ENCODE data around the gene CCL27. TPM values are rescaled to one million over a fixed set of nuclear protein-coding genes. Genes with fewer than 3 reads are reported as not detected.

CCL27 gene
- total and polyA plus RNA-seq, 2 of the 8 experiments (the other 6 are each of a cell fraction or from before 2014, with no cell fraction given): 0.42 TPM; not detected in 1

GRCh38 chr9:34633166-34633565 is 29.3 kb downstream of the CCL27 start:
- H4K5ac ChIP-seq (ENCODE audit: insufficient read length, low read depth, low read length): no peak overlapping the region
- FAIRE-seq (no peak), DNase-seq (ENCODE audit: low read depth in 1 of 2, low spot score in 2 of 2) (no peak)
- no peak overlapping the region for H3K27ac ChIP-seq (ENCODE audit: low read depth, low read length)
- H3K23me2 ChIP-seq (ENCODE audit: low read depth, low read length): peaks cover 18% of the 10 kb centered on the region
- peaks cover 0 to 6% (median 2%) of the 10 kb centered on the region in 4 experiments; a peak in 3 of 8 replicates for H3K36me3 ChIP-seq (ENCODE audit: control insufficient read depth in 2 of 4, insufficient read depth in 4 of 4, low read length in 3 of 4)
- H2AK5ac ChIP-seq (ENCODE audit: low read depth, low read length): no peak overlapping the region
- H3K4me2 ChIP-seq (ENCODE audit: insufficient read depth in 1 of 2, low read depth in 2 of 2, low read length in 2 of 2): no peak overlapping the region
- no peak overlapping the region for H3K14ac ChIP-seq (ENCODE audit: insufficient read length)
- no peak overlapping the region for H3K4ac ChIP-seq (replicated peaks; ENCODE audit: insufficient read length, low read depth, low read length)
- H2BK5ac ChIP-seq (ENCODE audit: low read depth, low read length): no peak overlapping the region
- peaks cover 3 to 13% (median 9%) of the 10 kb centered on the region in 4 experiments for H3K4me1 ChIP-seq (replicated peaks in 1 of 4; ENCODE audit: control insufficient read depth in 3 of 4, insufficient read depth in 4 of 4, low read length in 3 of 4)
- no peaks in the 10 kb centered on the region for H3K9me3 ChIP-seq (ENCODE audit: insufficient read depth in 2 of 2, low read depth in 1 of 2, low read length in 1 of 2)
- POLR2A ChIA-PET (ENCODE audit: partially characterized antibody): interaction anchor here (2.3 to 11.3 kb wide), 2 partner anchors 19 to 21 kb away, joined by 17 to 127 read pairs; partner anchors contain the start of genes GALT, IL11RA and RPP25L
- H3K4me3 ChIP-seq (ENCODE audit: extremely low read depth in 1 of 4, insufficient read depth in 2 of 4, low read depth in 3 of 4, low read length in 4 of 4): no peak overlapping the region
- H3K56ac ChIP-seq (replicated peaks; ENCODE audit: insufficient read length, low read depth, low read length): no peak overlapping the region
- CTCF ChIA-PET (ENCODE audit: partially characterized antibody): interaction anchor here (0.6 to 18.5 kb wide), 21 partner anchors 8 to 1212 kb away, joined by 3 to 401 read pairs (median 7); partner anchors contain the start of genes CCL27, DCTN3, GALT and IL11RA
- 56% methylated on average over 5 of the region's 5 CpGs; no CpG with 5 or more reads in 1 of the 2 experiments for WGBS, 2 experiments (ENCODE audit: extremely low coverage in 1 of 2, insufficient coverage in 1 of 2, insufficient read length in 1 of 2, insufficient replicate concordance in 2 of 2, low coverage in 1 of 2, low lambda C conversion rate in 2 of 2, missing lambda C conversion rate in 1 of 2)
- no peak overlapping the region for H3K18ac ChIP-seq (ENCODE audit: extremely low read depth, low read length)
- peaks cover 10% of the 10 kb centered on the region for H3K79me1 ChIP-seq (ENCODE audit: low read depth, low read length)
- no peak overlapping the region for H2BK20ac ChIP-seq (ENCODE audit: low read length)
- no peak overlapping the region for H4K91ac ChIP-seq (replicated peaks; ENCODE audit: insufficient read length, low read length)
- no peak overlapping the region for H2BK15ac ChIP-seq (ENCODE audit: low read length)
- no peak overlapping the region for H2AFZ ChIP-seq (ENCODE audit: low read length)
- no peak overlapping the region for H3K23ac ChIP-seq (ENCODE audit: insufficient read length)
- H3K9ac ChIP-seq (replicated peaks in 1 of 4; ENCODE audit: extremely low read depth in 1 of 4, low read depth in 3 of 4, low read length in 3 of 4): no peak overlapping the region; a peak in 1 of 7 replicates
- H4K20me1 ChIP-seq (replicated peaks in 1 of 2; ENCODE audit: control insufficient read depth in 1 of 2, insufficient read depth in 2 of 2, low read length in 2 of 2): peaks cover 0 to 14% of the 10 kb centered on the region in 2 experiments
- H2BK120ac ChIP-seq (replicated peaks; ENCODE audit: low read depth, low read length): no peak overlapping the region
- peaks cover 21 to 38% (median 34%) of the 10 kb centered on the region in 4 experiments for H3K27me3 ChIP-seq (replicated peaks in 1 of 4; ENCODE audit: control insufficient read depth in 3 of 4, extremely low read depth in 1 of 4, insufficient read depth in 3 of 4, low read length in 3 of 4)
- H3K79me2 ChIP-seq (ENCODE audit: control insufficient read depth in 1 of 2, insufficient read depth in 2 of 2, low read length in 2 of 2): peaks cover 0 to 11% of the 10 kb centered on the region in 2 experiments; a peak in 2 of 4 replicates
- no peak overlapping the region; the same call in none of the 2 replicates for H2BK12ac ChIP-seq (ENCODE audit: low read depth, low read length)
- no peak overlapping the region for H4K8ac ChIP-seq (ENCODE audit: extremely low read depth, insufficient read depth, low read length)
- TF ChIP-seq SAP30 (IDR thresholded peaks at IDR 0.05; ENCODE audit: insufficient read depth, insufficient replicate concordance, low read length) (no peak), SRF (IDR thresholded peaks at IDR 0.05; ENCODE audit: low read depth, low read length) (no peak), POLR2A (IDR thresholded peaks at IDR 0.05; ENCODE audit: control extremely low read depth in 1 of 2, low read depth in 2 of 2, low read length in 2 of 2) (no peak), RNF2 (IDR thresholded peaks at IDR 0.05; ENCODE audit: borderline replicate concordance, low read depth, low read length, missing control alignments, poor library complexity, severe bottlenecking) (no peak), RXRA (IDR thresholded peaks at IDR 0.05; ENCODE audit: insufficient read depth, low read depth, low read length) (no peak), RBBP5 (IDR thresholded peaks at IDR 0.05; ENCODE audit: borderline replicate concordance, low read depth, low read length) (no peak), TAF7 (optimal IDR thresholded peaks at IDR 0.05; ENCODE audit: borderline replicate concordance, low read depth, low read length) (no peak), RAD21 (IDR thresholded peaks at IDR 0.05 in 1 of 2, conservative IDR thresholded peaks at IDR 0.05 in 1 of 2; ENCODE audit: low read depth in 2 of 2, low read length in 2 of 2) (no peak), RFX5 (IDR thresholded peaks at IDR 0.05; ENCODE audit: borderline replicate concordance, low read depth, low read length) (no peak), ASH2L (IDR thresholded peaks at IDR 0.05; ENCODE audit: low read length) (no peak), JUND (IDR thresholded peaks at IDR 0.05; ENCODE audit: low read length) (no peak), HDAC2 (IDR thresholded peaks at IDR 0.05; ENCODE audit: borderline replicate concordance in 1 of 2, low read depth in 2 of 2, low read length in 2 of 2) (no peak)

Data from H1 (cell line).